ENCODE data around the gene SFN. TPM values are rescaled to one million over a fixed set of nuclear protein-coding genes. Genes with fewer than 3 reads are reported as not detected.

SFN gene
- total and polyA plus RNA-seq, 8 donors = 0.49 to 192 (median 0.73) TPM

- Histone ChIP-seq H3K36me3 (no peaks in the 10 kb centered on the region), H3K27ac (no peak overlapping the region), H3K27me3 (no peaks in the 10 kb centered on the region), H3K4me1 (peaks cover 9 to 27% of the 10 kb centered on the region in 2 donors), H3K9me3 (no peaks in the 10 kb centered on the region), H3K4me3 (no peak overlapping the region)
- DNase-seq = no peak
- no peak for TF ChIP-seq CTCF (IDR thresholded peaks at IDR 0.05)
- intact Hi-C loops (cut with DNase I) = no loop called here
- no peak for ATAC-seq
These were observed 40.1 kb upstream of the SFN start for GRCh38 chr1:26822737-26823395.

GRCh38 chr1:26824731-26825130 lies 38.2 kb upstream of the SFN start:
- intact Hi-C loops (cut with DNase I) = no loop called here
- peaks cover 14 to 45% of the 10 kb centered on the region in 2 donors for H3K4me1 ChIP-seq

GRCh38 chr1:26826261-26827105 lies 36.5 kb upstream of the SFN start, which contains the start of gene ZDHHC18:
TSS of gene ZDHHC18 (plus strand) at chr1:26826688. CDS start at chr1:26826805, 117 bp downstream.
- H3K36me3 ChIP-seq = no peaks in the 10 kb centered on the region
- peak within 1 kb of the TSS; percentile 73 to 75 for H3K27ac ChIP-seq
- peaks cover 14 to 52% of the 10 kb centered on the region in 2 donors for H3K4me1 ChIP-seq
- intact Hi-C loops (cut with DNase I) = no loop called here
- H3K9me3 ChIP-seq = no peaks in the 10 kb centered on the region
- peak; percentile 30 to 36 for TF ChIP-seq CTCF (IDR thresholded peaks at IDR 0.05)
- DNase-seq = peak; percentile 60 to 96 (median 74)
- peak; percentile 91 for ATAC-seq
- no peaks in the 10 kb centered on the region for H3K27me3 ChIP-seq
- peak within 1 kb of the TSS; percentile 51 to 65 for H3K4me3 ChIP-seq

More at GRCh38 chr1:26824731-26825130, 38.2 kb upstream of the SFN start:
- Histone ChIP-seq H3K4me3 (no peak overlapping the region), H3K36me3 (no peaks in the 10 kb centered on the region), H3K9me3 (no peaks in the 10 kb centered on the region), H3K27me3 (no peaks in the 10 kb centered on the region), H3K27ac (no peak overlapping the region)
- ATAC-seq (no peak), DNase-seq (peak in 1 of 4 donors; percentile 67)
- no peak for TF ChIP-seq CTCF (IDR thresholded peaks at IDR 0.05)

- Histone ChIP-seq H3K4me1 (peaks cover 14 to 59% of the 10 kb centered on the region in 2 donors), H3K36me3 (peaks cover 0 to 5% of the 10 kb centered on the region in 2 donors), H3K4me3 (peak overlapping the region; percentile 46 to 65), H3K27ac (peak overlapping the region; percentile 33 to 75), H3K27me3 (no peaks in the 10 kb centered on the region), H3K9me3 (no peaks in the 10 kb centered on the region)
- ATAC-seq = no peak
- DNase-seq = peak in 1 of 4 donors; percentile 37
- intact Hi-C loops (cut with DNase I) = no loop called here
- TF ChIP-seq CTCF (IDR thresholded peaks at IDR 0.05) = no peak
These were observed 35.8 kb upstream of the SFN start for GRCh38 chr1:26827106-26827604.

- H3K9me3 ChIP-seq = no peaks in the 10 kb centered on the region
- H3K27ac ChIP-seq = peak overlapping the region in 1 of 2 donors; percentile 75
- intact Hi-C loops (cut with DNase I) = no loop called here
- H3K36me3 ChIP-seq = peaks cover 0 to 10% of the 10 kb centered on the region in 2 donors
- no peak for DNase-seq
- no peaks in the 10 kb centered on the region for H3K27me3 ChIP-seq
- no peak for ATAC-seq
- TF ChIP-seq CTCF (IDR thresholded peaks at IDR 0.05) = no peak
- H3K4me3 ChIP-seq = peak overlapping the region; percentile 46 to 65
- H3K4me1 ChIP-seq = peaks cover 14 to 64% of the 10 kb centered on the region in 2 donors
These were observed 35.3 kb upstream of the SFN start for GRCh38 chr1:26827663-26828062.

Data from left lung (tissue), 10 donors.